ENCODE results near the gene RBM23.
"Not testable (repeated sequence)": the region's sequence is repeated elsewhere in the genome, so short reads cannot be mapped to it uniquely, and the experiment has no call there.

The RBM23 gene

GRCh38 chr14:22915886-22916521, 2.9 kb downstream of the RBM23 start:
- DNase-seq: no peak

DNA sequence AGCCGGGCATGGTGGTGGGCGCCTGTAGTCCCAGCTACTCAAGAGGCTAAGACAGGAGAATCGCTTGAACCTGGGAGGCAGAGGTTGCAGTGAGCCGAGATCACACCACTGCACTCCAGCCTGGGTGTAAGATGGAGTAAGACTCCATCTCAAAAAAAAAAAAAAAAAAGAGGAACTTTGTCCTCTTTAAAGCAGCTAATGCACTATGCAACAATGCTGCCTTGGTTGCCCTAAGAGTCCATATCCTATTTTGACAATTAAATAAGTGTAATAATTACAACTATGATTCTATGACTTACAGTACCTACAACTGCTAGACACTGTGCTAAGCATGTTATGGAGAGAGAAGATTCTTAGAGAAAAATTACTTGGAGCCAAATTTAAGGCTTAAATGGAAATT, 4.1 kb downstream of the RBM23 start:
- not testable (repeated sequence) for DNase-seq

GRCh38 chr14:22910916-22911315, 8.0 kb downstream of the RBM23 start:
- DNase-seq: no peak

- DNase-seq: no peak
Measured at GRCh38 chr14:22908601-22909000, 10.3 kb downstream of the RBM23 start.

- no peak for DNase-seq
Measured at GRCh38 chr14:22907429-22907828, 11.5 kb downstream of the RBM23 start.

DNA sequence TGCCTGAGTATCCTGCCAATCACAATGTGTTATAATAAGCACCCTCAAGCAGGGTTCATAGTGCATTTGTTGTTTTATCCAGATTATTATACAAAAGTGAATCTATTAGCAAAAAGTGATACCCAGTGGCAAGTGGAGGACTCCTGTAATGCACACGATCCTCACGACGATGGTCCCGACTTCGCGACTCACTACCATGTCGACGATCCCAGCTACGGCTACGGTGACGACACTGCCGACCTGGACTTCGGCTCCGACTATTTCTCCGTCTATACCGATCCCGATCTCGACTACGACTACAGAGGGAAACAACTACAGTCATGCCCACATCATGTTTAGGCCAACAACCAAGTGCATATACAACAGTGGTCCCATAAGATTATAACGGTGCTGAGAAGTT, 12.9 kb downstream of the RBM23 start:
- no peak for DNase-seq

DNA sequence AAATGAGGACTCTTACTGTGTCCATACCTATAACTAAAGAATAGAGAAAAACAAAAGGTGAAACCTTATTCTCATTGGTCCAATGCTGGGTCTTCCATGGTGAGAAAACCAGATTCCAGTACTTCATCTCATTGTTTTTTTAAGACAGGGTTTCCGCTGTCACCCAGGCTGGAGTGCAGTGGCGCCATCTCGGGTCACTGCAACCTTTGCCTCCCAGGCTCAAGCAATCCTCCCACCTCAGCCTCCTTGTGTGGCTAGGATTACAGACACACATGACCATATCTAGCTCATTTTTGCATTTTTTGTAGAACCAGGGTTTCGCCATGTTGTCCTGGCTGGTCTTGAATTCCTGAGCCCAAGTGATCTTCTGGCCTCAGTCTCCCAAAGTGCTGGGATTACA, 13.3 kb downstream of the RBM23 start:
- DNase-seq: no peak

DNA sequence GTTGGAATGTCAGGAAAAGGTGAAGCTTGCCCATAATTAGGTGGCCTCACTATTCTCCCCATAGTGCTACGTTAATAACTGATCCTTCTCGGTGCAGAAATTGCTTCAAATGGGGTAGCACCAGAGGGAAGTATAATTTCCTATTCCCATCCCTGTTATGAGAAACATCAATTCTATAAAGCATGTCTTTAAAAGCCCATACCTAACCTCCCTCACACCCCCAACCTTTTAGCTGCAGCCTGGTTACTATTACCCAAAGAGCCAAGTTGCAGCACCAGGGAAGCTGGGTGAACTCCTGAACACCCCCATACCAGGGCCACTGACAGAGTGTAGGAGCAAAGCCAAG, 15.2 kb downstream of the RBM23 start:
- no peak for DNase-seq

- no peak for DNase-seq
Measured at GRCh38 chr14:22901799-22902198, 17.1 kb downstream of the RBM23 start.

- DNase-seq: peak; percentile 80
Measured at GRCh38 chr14:22900081-22900799, 18.7 kb downstream of the RBM23 start.

DNA sequence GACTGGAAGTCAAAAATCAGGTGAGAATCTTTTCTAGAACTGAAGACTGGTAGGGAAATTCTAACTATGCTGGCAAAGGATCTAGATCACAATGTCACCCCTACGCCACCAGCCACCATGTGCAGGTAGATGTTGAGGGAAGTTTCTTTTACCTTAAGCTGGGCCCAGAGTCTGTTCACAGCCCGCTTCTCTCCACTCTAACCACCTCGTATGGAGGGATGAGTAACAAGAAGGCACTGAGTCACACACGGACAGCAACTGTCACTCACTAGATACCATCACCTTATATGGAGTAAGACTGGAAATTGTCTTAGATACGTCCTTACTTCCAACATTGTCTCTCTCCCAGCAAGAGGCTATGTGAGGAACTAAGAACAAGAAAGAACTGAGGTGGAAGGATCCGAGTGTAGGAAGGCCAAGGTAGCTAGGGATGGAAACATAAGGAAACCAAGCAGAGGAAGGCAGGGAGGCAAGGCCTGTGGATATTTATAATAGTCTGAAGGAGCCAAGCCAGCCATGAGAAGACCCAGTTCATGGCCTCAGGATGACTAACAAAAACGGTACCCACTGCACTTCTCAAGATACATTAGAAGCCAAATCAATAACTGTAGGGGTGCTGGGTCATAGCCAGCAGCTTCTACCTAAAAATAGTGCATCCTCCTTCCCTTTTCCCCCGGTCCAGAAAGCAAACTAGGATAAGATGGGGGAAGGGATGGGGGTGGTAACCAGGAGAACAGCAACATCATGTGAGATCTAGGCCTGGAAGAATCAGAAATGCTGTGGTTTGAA, 20.5 kb downstream of the RBM23 start:
- no peak for DNase-seq

- no peak for DNase-seq
Measured at GRCh38 chr14:22897357-22897756, 21.6 kb downstream of the RBM23 start.

DNA sequence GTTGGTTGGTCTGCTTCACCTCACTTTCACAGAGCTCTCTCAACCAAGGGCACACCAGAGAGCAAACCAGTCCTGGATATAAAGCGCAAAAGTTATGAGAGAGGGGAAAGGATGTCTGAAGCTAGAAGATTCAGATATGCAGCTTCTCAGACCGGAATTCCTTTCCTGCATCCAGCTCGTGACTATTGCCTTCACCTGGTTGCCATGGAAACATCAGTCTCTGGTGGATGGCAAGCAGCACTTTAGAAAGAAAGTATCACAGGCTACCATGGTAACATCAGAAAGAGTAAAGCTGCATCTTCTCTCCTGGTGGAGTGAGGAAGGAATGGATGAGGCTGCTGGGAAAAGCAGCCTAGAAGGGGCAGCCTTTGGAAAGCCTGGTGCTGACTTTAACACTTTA, 22.2 kb downstream of the RBM23 start:
- no peak for DNase-seq

DNA sequence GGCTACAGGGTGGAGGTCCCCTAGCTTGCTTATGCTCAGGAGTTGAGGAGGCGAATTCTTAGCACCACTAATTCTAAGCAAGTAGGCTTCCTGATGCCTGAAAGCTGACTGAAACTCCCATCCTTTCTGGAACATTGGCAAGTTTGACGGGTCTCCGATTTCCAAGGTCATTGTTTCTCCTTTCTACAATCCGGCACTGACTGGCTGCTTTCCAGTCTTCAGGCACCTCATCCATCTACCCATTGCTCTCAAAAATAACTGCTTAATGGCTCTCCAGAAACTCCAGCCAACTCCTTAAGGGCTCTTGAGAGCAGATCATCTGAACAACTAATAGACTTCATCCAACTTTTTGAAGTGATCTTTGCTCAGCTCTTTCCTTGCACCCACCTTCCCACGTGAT, 22.6 kb downstream of the RBM23 start:
- DNase-seq: no peak

DNA sequence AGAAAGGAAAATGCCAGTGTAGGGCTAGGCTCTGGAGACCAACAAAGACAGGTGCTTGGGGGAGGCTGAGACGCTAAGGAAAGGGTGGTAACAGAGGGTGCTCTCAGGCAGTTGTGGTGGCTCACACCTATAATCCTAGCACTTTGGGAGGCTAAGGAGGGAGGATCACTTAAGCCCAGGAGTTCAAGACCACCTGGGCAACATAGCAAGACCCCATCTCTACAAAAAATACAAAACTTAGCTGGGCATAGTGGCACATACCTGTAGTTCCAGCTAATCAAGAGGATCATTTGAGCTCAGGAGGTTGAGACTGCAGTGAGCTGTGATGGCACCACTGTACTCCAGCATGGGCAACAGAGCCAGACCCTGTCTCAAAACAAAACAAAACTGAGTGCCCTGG, 23.5 kb downstream of the RBM23 start:
- no peak for DNase-seq

DNA sequence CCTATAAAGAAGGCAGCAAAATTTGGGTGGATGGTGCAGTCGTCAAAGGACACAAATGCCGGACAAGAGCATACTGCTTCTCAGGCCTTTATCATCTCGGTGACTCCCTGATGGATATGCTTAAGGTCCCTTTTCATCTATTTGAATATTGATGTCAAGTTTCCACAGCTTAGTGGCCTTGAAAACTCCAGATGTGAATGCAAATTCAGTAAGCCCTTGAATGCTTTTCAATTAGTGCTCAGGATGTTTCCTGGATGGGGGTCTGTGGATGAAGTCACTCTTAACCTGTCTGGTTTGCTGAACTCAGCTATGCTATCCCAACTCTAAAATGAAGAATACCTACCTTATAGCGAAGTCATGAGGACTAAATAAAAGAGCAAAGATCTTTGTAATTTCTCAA, 25.2 kb downstream of the RBM23 start:
- DNase-seq: no peak

GRCh38 chr14:22892488-22892887, 26.5 kb downstream of the RBM23 start:
- DNase-seq: no peak

- DNase-seq: no peak
Measured at GRCh38 chr14:22890416-22890815, 28.5 kb downstream of the RBM23 start.

GRCh38 chr14:22888662-22889061, 30.3 kb downstream of the RBM23 start:
- peak; percentile 38 for DNase-seq

GRCh38 chr14:22887990-22888378, 31.0 kb downstream of the RBM23 start:
- no peak for DNase-seq

- peak; percentile 76 for DNase-seq
Measured at GRCh38 chr14:22887260-22887989, 31.5 kb downstream of the RBM23 start.

GRCh38 chr14:22886500-22887259, 32.3 kb downstream of the RBM23 start:
- DNase-seq: peak; percentile 87

DNA sequence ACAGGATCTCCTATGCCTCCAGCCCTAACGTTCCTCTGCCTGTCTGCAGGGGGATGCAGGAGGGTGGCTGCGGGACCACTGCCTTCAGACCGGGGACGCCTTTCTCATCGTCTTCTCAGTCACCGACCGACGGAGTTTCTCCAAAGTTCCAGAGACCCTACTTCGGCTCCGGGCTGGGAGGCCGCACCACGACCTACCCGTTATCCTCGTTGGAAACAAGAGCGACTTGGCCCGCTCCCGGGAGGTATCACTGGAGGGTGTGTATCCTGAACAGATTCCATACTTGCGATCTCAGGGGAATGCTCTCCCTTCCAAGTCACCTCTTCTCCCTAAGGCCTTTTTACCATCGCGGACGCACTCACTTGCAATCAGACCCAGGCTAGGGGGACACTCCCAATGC, 33.0 kb downstream of the RBM23 start:
- no peak for DNase-seq

Measured in CD4-positive, alpha-beta T cell treated with Interleukin-21 for 1 hour (primary cell).